ENCODE data around the gene PMPCA.

Gene PMPCA

DNA sequence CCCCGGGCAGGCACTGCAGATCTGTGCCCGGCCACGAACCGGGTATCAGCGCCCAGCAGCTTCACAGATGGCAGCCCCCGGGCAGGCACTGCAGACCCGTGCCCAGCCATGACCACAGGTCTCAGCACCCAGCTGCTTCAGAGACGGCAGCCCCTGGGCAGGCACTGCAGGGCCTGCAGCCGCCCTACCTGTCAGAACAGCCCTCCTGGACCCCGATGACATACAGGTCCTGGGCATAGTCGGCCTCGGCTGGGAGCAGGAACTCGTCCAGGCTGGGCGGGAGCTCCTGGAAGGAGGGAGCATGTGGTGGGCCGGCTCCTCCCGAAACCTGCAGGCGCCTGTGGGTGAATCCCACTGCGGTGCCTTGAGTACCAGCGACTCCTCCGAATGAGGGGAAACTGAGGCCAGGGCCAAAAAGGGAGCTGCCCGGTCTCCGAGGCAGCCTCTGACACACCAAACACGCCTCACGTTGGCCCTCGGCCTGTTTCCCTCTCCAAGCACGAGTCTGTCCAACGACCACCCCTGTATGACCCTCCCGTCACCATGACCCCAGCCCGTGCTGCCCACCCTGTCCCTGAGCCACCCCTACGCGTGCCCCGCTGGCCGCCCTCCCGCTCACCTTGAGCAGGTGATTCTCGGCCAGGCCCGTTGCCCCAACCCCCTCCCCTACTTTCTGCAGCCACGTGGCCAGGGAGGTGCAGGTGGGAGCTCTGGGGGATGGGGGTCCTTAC, 23.6 kb downstream of the PMPCA start:
- no peak for DNase-seq

DNA sequence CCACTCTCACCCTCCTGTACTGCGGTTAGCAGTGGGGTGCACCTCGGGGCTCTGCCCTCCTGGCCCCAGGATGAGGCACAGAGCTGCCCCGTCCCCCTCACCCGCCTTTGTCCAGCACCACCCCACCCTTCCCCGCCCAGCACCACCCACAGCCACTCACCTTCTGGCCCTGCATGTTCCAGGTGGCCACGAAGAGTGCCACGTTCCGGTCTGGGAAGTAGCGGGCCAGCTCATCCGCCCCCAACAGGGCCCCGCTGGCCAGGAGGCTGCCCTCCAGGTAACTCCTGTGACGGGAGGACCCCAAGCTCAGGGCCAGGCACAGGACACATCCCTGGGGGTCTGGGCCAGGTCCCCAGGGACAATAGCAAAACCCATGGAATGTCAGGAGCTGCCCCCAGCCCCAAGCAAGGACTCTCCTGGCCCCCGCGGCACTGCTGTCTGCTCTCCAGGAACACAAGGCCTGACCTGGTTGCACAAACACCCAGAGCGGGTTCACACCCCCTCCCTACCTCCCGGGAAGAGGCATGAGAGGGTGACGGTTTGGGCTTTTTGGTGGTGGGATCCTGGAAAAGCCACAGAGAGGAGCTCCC, 24.2 kb downstream of the PMPCA start:
- DNase-seq: no peak

DNA sequence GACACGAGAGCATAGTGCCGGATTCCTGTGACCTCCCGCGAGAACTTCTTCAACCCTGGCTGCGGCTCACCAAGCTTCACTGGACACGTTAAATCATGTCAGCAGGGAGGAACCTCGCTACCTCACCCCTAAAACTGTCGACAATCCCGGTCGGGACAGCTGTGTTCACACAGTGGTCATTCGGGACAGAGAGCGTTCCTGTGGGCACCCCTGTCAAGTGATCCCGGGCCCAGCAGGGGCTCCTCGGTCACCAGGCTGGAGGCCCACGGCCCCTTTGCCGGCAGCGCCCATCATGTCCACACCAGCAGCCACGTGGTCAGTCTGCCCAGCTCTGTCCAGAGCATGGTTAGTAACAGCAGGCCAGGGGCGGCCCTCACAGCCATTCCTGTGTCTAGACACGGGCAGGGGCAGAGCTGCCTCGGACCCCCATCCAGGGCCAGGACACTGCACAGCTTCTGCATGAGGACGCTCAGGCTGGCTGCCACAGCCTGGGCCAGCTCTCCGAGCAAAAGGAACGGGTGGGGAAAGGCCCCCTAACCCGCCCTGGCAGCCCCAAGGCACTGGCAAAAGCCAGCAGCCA, 25.7 kb downstream of the PMPCA start:
- no peak for DNase-seq

- DNase-seq: no peak
Measured at GRCh38 chr9:136437430-136437829, 27.0 kb downstream of the PMPCA start.

GRCh38 chr9:136437839-136438547, 27.5 kb downstream of the PMPCA start:
- peak in 5 of 56 donors; percentile 7 to 33 (median 18) for DNase-seq

GRCh38 chr9:136438548-136439480, 28.4 kb downstream of the PMPCA start:
- peak in 5 of 56 donors; percentile 20 to 41 (median 29) for DNase-seq

DNA sequence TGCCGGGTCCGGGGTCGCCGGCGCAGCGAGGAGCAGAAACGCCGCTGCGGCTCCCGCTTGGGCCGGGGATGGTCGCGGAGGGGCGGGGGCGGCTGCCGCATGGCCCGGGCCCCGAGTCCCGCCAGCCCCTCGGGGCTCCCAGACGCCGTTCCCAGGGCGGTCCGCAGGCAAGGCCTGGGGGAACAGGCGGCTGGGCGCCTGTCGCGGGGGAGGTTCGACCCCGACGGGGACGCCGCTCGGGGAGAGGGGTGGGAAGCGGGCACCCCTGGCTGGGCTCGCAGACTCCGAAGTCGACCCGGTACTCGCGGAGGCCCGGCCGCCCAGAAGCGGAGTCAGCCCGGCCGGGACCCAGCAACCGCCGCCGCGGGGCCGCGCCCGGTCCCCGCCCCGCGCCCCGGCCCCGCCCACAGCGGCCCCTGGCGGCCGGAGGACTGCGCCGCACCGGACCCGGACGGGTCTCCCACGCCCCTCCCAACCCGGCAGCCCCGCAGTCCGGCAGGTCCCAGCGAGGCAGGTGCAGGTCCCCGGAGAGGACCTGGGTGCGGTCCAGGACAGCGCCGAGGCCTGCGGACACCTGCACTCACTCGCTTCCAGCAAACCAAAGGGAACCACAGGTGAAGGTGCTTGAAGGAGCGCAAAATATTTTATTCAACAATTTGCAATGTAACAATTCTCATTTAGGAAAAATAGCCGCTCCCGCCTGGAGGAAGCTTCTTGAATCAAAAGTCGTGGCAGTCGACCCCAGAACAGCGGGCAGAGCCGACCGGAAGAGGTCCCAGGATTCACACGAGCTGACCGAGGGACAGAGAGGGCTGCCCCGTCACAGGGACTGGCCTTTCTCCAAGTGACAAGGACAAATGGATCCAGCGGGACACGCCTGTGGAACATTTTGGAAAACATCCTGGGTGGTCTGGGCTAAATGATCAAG, 29.3 kb downstream of the PMPCA start, which contains the start of gene INPP5E:
TSS of gene INPP5E (minus strand) at position 365 of the 928 bp plus-strand sequence. CDS start 426 bp downstream, outside the sequence.
- peak in 43 of 56 donors; percentile 7 to 78 (median 39) for DNase-seq

GRCh38 chr9:136441191-136441680, 30.8 kb downstream of the PMPCA start:
- no peak for DNase-seq

DNA sequence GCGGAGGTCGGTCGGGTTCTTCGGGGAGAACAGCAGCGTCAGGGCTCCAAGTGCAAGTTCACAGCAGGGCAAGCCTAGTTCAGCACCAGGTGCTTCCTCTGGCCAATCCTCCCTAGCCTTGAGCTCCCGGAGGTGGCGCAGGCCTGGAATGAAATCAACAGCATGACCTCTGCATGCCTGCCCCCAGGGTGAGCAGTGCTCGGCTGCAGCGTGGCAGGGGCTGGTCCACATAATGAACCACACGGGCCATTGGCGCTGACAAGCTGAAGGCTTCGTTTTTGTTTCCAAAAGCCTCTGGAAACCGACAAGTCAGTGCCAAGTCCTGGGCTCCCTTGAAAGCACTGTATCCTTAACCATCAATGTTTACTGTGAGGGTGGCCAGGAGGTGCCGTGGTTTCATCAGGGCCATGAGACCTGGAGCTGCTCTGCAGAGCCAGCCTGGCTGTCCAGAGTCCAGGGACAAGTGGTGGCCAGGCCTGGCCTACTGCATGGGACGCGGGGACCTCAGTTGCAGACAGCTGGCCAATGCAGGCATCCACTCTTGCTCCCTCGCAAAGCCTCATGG, 31.3 kb downstream of the PMPCA start:
- no peak for DNase-seq

GRCh38 chr9:136442265-136442664, 31.8 kb downstream of the PMPCA start:
- DNase-seq: no peak

GRCh38 chr9:136443087-136443486, 32.6 kb downstream of the PMPCA start:
- no peak for DNase-seq

GRCh38 chr9:136443687-136444086, 33.2 kb downstream of the PMPCA start:
- no peak for DNase-seq

GRCh38 chr9:136444102-136444501, 33.6 kb downstream of the PMPCA start:
- no peak for DNase-seq

GRCh38 chr9:136445799-136446198, 35.3 kb downstream of the PMPCA start:
- DNase-seq: no peak

GRCh38 chr9:136447173-136447778, 36.8 kb downstream of the PMPCA start:
- no peak for DNase-seq

DNA sequence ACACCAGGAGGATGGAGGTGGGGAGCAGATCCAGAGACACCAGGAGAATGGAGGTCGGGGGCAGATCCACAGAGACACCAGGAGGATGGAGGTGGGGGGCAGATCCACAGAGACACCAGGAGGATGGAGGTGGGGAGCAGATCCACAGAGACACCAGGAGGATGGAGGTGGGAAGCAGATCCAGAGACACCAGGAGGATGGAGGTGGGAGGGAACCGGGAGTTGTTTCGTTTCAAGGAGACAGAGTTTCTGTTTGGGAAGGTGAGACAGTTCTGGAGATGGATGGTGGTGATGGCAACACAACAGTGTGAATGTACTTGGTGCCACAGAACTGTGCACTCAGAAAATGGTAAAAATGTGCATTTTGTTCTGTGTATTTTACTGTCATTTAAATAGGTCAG, 38.2 kb downstream of the PMPCA start:
- peak in 12 of 56 donors; percentile 7 to 70 (median 42) for DNase-seq

GRCh38 chr9:136451221-136451877, 40.9 kb downstream of the PMPCA start:
- no peak for DNase-seq

DNA sequence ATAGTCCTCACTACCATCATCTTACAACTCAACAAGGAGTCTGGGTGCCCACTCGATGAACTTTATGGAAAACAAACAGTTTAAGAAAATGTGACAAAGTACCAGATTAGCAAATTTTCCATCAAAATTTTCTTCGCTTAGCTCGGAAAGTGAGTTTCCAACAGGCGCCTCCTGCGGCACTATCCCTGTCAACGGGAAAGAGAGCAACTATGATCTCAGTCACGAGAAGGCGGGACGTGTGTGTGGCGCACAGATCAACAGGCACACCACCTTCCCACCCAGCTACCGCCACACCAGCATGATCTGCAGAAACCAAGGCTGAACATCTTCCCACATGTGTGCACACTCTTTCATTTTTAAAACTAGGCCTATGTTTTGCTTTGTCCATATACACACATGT, 42.9 kb downstream of the PMPCA start:
- DNase-seq: peak in 3 of 56 donors; percentile 3 to 21 (median 14)

All from nucleus accumbens (tissue), 56 donors.